NCI-H1092 treated with DMSO at 0.1 percent for 48 hours (cell line): Measurements from ENCODE around the gene PNMA8A.
A peak's percentile ranks its signal among the peaks of the same experiment; 100 is the strongest.

Source experiments
- DNase-seq: peaks from one replicate; lab custom pipeline; 2025; lab: John Stamatoyannopoulos, UW

The PNMA8A gene

DNA sequence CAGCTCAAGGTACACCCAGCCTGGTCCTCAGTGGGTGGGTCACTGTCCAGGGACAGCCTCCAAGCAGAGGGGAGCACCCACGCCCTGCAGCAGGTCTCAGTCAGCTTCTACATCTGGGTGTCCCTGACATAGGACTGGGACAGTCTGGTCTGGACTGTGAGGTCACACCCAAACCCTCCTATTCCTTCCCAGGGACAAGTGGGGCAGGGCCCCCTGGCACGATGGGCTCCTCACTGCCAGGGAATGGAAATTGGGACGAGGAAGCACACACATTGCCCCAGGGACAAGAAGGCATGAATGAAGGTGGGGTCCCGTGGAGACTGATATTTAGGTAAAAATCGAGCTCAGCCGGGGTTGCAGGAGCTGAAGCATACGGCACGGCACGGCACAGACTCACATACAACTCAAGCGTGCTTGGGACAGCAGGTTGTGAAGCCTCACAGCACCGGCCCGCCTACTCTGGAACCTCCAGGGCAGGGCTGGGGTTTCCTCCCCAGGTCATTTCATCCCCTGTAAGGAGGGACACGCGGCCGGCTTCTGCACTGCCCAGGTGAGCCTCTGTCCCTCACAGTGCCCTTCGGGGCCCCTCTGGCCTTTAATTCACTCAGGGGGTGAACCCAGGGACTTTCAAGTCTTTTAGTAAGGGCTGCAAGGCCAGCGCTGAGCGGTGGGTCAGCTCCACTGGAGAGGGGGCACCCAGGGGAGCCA is 20.8 kb upstream of the PNMA8A start:
- DNase-seq, result no peak

DNA sequence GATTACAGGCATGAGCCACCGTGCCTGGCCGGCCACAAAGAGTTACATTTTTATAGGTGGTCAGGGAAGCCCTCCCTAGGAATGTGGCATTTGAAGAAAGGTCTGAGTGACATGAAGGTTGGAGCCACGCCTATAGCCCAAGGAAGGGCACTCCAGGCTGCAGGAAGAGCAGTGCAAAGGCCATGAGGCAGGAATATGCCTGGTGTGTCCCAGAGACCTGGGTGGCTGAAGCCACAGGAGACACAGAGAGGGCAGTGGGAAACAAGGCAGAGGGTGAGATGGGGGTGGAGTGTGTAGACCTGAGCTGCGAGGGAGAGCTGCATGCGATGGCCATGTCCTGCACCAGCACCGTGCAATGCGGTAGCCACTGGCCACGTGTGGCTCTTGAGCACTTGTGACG is 19.4 kb upstream of the PNMA8A start:
- DNase-seq, result no peak

DNA sequence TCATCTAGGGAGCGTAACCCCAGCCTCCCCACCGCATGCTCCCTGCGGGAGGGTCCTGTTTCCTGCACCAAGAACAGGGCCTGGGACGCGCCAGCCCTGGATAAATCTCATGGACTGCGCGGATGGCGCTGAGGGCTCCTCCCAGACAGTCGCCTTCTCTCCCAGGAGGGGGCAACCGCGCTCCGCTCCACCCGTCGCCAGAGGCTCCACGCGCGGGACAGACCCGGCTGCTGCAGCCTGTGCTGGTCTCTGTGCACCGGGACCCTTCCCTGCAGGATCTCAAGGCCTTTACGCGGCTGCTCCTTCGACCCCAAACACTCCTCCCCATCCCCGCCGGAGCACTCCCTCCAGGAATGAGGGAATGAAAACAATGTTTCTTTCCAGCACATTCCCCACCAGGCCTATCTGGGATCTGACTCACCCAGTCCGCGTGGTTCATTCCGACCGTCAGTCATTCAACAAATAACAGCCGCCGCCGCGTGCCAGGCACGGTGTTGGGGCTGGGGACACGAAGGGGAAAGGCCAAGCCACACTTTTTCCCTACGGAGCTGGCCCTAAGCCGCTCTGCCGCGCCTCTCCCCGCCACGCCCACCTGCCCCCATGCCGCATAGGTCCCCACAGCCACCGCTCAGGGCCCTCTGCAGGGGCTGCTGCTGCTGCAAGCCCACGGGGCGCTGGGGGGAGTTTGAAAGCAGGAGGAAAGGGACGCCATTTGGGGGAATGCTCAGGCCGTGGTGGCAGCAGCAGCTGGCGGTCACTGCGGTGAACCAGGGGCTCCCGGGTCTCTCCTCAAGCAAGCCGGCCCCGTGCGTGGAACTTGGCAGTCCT is 18.3 kb upstream of the PNMA8A start:
- no peak for DNase-seq

DNA sequence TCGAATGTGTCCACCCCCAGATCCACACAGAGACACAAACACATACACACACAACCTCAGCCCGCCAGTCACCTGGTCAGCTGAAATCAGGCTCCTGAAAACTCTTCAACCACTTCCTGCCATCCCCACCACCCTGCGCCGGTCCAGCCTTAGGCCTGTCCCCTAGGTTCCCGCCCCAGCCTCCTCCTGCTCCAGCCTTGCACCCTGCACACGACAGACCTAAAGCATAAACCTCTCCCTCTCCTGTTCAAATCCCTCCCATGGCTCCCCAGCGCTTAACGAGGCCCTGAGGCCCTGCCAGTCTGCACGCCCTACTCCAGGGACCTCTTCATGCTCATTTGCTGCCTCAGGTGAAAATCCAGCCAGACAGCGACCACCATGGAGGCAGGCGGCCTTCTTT is 17.2 kb upstream of the PNMA8A start:
- no peak for DNase-seq

DNA sequence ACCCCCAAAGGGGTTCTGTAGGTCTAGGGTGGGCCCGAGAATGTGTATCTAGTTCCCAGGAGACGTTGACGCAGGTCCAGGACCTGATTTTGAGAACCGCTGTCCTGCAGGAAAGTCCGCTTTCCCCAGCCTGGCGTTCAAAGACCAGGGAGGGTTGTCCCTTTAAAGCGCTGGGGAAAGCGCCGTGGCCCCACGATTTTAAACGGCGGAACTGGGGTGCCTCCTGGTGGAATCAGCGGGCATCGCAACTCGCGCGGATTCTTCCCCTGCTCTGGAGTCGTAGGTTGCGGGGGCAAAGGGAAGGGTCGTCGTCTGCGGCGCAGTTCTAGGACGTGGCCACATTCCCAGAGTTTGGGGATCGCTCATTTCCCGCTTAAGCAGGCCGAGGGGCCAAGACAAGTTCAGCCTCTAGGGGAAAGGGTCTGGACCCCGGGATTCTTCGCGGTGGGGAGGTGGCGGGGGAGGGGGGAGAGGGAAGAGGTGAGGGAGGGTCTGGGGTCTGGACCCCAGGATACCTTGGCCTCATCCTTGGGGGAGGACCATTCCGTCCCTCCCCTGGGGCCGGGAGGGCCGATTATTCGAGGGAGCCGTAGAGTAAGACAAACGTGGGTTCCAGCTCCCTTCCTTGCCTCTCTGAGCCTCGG is 16.6 kb upstream of the PNMA8A start:
- DNase-seq, result peak; percentile 38

DNA sequence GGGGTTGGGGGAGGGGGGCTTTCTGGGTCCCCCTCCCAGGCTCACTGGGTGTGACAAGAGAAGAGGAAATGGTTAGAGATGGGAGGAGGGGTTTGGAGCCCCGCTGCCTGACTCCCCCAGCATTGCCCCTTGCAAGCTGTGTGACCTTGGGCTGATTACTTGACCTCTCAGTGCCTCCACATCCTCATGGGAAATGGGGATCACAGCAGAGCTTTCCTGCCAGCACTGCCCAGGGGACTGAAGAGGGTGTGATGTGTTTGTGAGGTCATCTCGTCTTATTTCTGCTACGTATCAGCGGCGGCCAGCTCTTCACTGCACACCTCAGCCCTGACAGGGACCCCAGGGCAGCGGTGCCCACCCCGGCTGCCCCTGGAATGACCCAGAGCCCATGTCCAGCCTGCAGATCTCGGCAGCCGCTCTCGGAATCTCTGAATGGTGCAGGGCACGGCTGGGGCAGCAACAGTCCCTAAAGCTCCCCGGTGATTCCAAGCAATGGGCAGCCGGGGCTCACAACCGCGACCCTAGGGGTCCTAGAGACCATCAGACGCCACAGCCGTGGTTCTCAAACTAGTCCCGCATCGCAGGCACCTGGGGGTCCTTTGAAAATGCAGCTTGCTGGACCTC is 15.9 kb upstream of the PNMA8A start:
- no peak for DNase-seq

DNA sequence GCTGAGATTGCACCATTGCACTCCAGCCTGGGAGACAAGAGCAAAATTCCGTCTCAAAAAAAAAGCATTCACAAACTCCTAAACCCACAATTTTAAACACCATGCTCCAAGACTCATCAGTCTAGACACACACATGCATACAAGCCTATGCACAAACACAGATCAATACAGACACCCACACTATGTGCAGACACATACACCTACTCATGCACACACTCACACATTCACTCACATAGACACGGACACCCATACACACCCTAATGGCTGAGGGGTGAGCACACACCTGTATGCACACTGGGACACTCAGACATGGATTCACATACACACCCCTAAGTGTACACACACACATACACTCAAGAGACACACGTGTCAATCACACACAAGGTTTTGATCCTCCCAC is 15.0 kb upstream of the PNMA8A start:
- DNase-seq, result no peak

DNA sequence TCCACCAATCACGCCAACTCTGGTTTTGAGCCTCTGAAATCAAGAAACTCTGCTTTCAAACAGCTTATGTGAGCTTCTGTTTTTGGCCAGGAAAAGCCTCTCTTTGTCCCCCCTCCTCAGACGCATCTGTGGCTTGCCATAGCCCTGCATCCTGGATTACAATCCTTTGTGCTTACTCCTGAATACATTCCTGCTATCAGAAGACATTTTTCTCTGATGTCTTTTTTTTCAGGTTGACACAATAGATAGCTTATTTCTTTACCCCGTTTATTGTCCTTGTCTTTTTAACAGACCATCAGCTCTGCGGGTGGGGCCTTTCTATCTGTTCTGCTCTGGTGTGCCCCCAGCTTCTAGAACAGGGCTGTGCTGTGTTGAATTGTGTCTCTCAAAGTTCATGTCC is 13.3 kb upstream of the PNMA8A start:
- DNase-seq, result no peak

DNA sequence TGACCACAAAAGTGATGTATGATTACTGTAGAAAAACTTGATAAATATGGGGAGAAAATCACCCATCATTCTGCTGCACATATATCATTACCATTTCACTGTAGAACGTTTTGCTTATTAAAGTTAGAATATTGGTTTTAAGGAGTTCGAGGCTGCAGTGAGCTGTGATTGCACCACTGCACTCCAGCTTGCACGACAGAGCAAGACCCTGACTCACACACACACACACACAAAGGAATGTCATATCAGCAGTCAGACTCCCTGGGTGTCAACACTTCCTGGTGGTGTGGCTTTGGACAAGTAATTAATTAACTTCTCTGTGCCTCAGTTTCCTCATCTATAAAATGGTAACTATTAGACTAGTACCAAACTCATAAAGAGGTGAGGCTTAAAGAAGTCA is 11.3 kb upstream of the PNMA8A start:
- no peak for DNase-seq

DNA sequence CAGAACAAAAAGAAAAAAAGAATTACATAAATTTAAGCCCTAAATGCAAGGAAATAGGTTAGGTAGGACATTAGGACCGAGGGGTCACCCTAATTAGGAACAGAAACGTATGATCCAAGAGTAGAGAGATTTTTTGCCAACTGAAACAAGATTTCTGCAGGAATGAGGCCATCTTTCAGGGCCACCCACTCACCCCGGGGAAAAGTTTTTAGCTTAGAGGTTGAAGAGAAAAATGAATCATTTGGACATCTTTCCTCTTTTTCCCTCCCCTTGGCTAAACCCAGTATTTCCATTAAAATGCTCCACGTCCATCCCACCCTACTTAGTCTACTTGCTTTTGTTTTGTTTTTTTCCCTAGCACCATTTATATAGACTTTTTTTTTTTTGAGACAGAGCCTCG is 10.6 kb upstream of the PNMA8A start:
- DNase-seq, result no peak

DNA sequence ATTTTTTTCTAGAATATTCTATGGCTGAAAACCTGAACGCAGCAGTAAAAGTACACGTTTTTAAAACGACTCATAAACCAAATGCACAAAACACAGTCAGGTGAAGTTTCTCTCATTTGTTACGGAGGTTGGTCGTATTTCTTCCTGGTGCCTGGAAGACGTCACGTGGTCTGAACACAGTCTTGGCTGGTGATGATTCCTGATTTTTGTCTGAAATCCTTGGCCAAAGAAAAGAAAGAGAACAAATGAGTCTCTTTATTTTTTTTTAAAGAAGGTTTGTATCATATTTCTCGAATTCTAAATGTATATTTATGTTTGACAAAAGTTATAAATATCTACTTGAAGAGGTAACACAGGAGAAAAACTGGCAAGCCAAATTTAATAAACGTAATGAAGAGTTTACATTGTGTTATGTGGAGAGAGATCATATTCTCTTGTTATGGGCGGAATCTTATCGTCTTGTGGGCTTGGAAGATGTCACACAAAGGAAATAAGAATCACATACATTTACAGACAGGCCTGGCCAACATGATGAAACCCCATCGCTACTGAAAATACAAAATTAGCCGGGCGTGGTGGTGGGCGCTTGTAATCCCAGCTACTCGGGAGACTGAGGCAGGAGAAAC is 10.0 kb upstream of the PNMA8A start:
- DNase-seq, result no peak

DNA sequence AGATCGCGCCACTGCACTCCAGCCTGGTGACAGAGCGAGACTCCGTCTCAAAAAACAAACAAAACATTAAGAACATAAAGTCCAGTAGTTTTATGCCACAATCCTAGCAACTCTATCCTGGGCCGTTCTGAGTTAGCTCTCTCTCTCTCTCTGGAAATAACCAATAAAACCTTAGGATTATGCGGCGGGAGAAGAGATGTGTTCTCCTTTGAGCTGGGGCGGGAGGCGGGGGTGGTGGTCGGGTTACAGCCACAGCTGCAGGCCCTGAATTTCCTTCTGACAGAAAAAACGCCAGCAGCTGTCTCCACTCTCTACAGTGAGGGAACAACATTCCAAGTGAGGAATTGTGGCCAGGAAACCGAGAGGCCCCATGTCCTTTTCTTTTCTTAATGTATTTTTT is 9.1 kb upstream of the PNMA8A start:
- DNase-seq, result peak; percentile 14

DNA sequence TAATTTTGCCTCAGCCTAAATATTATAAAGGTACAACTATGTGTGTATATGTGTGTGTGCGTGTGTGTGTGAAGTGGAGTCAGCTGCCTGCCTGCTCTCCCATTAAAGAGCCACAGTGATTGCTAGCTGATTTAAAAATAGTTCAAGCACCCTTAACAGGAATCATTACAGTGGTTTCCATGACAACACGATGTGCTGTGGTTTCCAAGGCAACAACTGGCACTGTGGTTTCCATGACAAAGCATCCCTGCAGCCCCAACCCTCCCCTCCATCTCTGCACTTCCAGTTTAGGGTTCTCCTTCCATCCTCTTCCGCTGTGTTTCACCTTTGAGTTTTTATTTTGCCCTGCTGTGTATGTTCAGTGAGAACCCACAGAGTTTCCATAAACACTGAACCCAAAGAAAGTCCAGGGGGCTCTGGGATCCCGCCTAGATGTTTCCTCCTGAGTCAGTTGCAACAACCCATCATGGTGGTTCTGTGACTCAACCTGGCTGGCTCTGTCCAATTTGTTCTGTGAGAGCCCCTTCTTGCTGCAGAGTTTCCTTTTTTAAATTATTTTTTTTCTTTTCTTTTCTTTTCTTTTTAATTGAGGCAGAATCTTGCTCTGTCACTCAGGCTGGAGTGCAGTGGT is 7.1 kb upstream of the PNMA8A start:
- peak; percentile 9 for DNase-seq

DNA sequence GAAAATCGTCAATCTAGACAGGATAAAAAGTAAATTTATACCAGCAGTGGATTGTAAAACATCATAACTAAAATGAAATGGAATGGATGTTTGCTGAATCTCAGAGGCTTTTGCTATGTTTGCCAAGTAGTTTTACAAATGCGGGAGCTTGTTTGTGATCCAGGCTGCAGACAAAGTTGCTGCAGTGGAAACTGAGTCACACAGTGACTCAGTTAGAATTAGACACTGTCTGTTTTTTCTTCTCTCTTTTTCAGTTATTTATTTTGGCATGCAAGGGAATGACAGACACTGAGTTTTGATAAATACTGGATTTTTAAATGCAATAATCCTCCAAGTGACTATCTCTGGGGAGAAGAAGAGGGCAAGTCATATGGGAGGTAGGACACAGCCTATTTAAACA is 4.6 kb upstream of the PNMA8A start:
- DNase-seq, result no peak

DNA sequence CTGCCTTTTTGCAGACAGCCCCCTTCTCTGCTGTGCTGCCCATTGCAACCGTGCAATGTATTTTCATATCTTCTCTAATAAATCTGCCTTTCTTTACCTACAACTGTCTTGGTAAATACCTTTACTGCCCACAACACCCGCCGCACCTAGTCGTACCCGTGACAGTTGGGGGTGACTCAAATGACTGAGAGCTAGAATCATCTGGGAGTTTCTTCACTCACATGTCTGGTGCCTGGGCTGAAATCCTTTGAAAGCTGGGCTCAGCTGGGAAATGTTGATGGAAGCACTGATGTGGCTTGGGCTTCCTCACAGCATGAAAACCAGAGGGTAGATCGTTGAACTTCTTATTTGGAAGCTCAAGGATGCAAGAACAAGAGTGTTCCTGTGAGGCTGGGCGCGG is 2.8 kb upstream of the PNMA8A start:
- DNase-seq, result no peak

DNA sequence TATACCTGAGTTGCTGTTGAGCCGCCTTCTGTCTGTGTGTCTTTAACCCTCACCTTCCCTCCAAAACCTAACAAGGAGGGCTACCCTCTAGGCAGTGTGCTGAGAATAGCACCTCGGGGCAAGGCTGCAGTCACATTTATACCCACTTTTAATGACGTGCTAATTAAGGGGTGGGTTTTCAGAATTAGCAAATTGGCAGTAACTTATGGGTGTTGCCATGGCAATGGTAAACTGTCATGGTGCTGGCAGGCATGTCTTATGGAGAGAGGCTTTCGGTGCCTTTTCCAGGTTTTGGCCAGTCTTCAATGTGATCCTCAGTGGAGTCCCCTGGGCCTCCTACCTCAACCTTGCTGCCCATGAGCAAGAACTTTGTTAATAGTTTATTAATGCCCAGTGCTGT is 1.2 kb upstream of the PNMA8A start:
- DNase-seq, result no peak

DNA sequence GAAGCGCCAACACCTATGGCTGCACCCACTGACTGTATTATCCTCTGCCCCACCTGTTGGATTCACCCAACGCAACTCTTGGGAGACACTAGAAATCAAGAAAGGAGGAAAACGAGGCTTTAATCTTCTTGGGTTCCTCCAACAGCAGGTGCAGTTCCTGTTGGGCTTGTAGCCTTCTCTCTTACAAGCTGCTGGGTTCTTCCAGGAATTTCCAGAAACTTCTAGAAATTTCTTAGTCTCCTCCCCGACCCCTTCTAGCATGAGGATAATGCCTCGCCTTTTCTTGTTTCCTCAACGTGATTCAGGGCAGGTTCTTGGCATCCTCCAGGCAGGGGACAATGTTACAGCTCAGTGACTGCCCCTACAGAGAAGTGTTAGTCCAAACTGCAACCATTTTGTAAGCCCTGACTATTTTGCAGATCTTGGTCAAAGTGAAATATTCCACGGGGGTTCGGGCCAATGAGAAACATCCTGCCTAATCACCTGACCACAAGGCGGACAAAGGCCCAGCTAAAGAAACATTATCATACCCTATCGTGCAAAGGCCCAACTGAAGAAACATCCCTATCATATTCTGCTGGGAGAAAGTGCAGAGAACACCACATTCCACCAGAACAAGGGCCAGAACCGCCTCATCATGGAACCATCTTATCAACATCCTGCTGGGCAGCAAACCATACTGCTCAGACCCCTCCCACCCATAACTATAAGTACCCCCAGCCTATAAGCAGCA is 614 bp upstream of the PNMA8A start:
- no peak for DNase-seq

DNA sequence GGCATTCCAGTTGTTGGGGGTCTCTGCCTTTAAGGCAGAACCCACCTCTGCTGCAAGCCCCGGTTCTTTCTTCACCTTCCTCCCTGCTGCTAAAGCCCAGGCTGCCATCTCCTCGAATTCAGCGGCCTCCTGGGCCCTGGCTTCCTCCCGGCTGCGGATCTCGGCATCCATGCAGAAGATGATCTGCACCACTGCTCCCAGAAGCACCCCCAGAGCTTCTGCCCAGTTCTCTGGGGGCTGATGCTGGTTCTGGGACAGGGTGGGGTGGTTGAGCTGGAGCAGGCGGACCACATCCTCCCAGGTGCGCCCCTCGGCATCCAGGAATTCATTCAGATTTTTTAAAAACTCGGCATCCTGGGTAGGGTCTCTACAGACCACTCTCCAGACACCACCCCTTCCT is 987 bp downstream of the PNMA8A start:
- no peak for DNase-seq

DNA sequence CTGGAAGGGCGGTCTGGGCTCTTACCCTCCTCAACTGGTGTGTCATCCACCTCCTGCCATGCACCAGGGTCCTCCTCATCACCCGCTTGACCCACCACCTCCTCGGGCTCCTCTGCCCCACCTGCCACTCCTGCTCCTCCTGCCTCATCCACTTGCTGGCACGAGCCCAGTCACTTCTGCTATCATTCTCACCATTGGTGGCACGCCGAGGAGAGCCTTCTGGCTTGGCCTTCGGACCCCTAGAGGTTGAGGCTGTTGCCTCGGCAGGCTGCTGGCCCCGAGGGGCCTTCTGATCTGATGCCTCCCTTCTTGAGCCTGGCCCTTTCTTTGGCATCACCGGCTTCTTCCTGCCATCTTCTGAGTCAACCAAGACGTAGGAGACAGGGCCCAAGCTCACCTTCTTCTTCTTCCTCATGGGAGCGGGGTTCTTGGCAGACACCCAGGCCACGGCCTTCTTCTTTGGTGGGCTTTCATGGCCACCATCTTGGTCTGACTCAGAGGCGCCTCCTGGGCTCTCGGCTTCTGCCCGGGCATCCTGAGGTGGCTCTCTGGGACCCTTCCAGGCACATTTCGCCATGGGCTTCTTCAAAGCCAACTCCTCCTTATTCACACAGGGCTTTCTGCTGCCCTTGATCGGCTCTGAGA is 1.7 kb downstream of the PNMA8A start:
- no peak for DNase-seq

DNA sequence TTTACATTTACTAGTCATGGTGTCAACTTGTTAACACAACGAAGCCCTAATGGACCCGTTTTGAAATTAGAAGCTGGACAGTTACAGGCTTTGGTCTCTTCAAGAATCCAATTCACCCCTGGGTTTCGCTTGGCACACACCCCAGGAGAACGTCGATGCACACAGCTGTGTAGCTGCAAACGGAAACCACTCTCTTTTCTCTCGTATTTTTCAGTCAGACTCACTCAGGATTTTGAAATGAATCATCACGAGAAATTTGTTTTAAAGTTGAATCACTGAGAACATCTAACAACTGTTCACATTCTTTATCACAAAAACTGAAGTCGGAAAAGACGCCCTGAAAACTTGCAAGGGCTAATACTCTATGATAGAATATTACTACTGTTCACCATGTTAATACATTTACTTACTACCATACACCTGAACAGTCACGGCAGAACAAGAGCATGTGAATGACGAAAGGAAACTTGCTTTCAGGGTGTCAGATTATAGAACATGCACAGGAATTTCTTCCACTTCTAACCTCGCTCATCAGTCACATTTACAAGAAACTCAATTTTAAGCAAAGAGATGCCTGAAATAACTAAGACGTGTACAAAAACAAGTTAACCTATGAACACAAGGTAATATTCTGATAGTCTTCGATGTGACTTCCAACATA is 4.7 kb downstream of the PNMA8A start:
- no peak for DNase-seq
